Epidermal melanocyte (primary cell): ENCODE data around the gene SDR42E2.
"Not testable (repeated sequence)": the region's sequence is repeated elsewhere in the genome, so short reads cannot be mapped to it uniquely, and the experiment has no call there.

ENCODE experiments used
- DNase-seq: peaks from one replicate; pipeline ENCODE4 v3.0.0; 2011; ENCODE audit warnings: low spot score; ENCODE audit not compliant: insufficient read length

Gene SDR42E2

GRCh38 chr16:22161999-22162655 lies at the start of gene SDR42E2:
Gene SDR42E2 (plus strand): TSS chr16:22162506. CDS start chr16:22165583, 3,077 bp downstream.
- no peak for DNase-seq

- no peak for DNase-seq
Observed at GRCh38 chr16:22116095-22116700, 46.1 kb upstream of the SDR42E2 start.

- DNase-seq = no peak
Observed at GRCh38 chr16:22117609-22118008, 44.7 kb upstream of the SDR42E2 start.

GRCh38 chr16:22120440-22120839 lies 41.9 kb upstream of the SDR42E2 start:
- DNase-seq = no peak

GRCh38 chr16:22122239-22122638 lies 40.1 kb upstream of the SDR42E2 start:
- no peak for DNase-seq

GRCh38 chr16:22123146-22123545 lies 39.2 kb upstream of the SDR42E2 start:
- no peak for DNase-seq

- DNase-seq = no peak
Observed at GRCh38 chr16:22123759-22124490, 38.4 kb upstream of the SDR42E2 start.

GRCh38 chr16:22124583-22125284 lies 37.6 kb upstream of the SDR42E2 start:
- no peak for DNase-seq

- DNase-seq = no peak
Observed at GRCh38 chr16:22126037-22126558, 36.2 kb upstream of the SDR42E2 start.

- not testable (repeated sequence) for DNase-seq
Observed at GRCh38 chr16:22128537-22128936, 33.8 kb upstream of the SDR42E2 start.

GRCh38 chr16:22130528-22130927 lies 31.8 kb upstream of the SDR42E2 start:
- DNase-seq = no peak

GRCh38 chr16:22132801-22133200 lies 29.5 kb upstream of the SDR42E2 start:
- DNase-seq = no peak

GRCh38 chr16:22138482-22138881 lies 23.8 kb upstream of the SDR42E2 start:
- no peak for DNase-seq

- DNase-seq = no peak
Observed at GRCh38 chr16:22139008-22139407, 23.3 kb upstream of the SDR42E2 start.

- DNase-seq = no peak
Observed at GRCh38 chr16:22139732-22140131, 22.6 kb upstream of the SDR42E2 start.

- no peak for DNase-seq
Observed at GRCh38 chr16:22141767-22142166, 20.5 kb upstream of the SDR42E2 start.

GRCh38 chr16:22144520-22144919 lies 17.8 kb upstream of the SDR42E2 start:
- no peak for DNase-seq

- DNase-seq = no peak
Observed at GRCh38 chr16:22147853-22148252, 14.5 kb upstream of the SDR42E2 start.

GRCh38 chr16:22151246-22151998 lies 10.9 kb upstream of the SDR42E2 start:
- DNase-seq = no peak

- DNase-seq = no peak
Observed at GRCh38 chr16:22152316-22152715, 10.0 kb upstream of the SDR42E2 start.

- DNase-seq = not testable (repeated sequence)
Observed at GRCh38 chr16:22153078-22153477, 9.2 kb upstream of the SDR42E2 start.
